ENCODE results near the gene DISC1.

GRCh38 chr1:232019026-232019340 lies 392.4 kb downstream of the DISC1 start:
- TF ChIP-seq CTCF (IDR thresholded peaks at IDR 0.05) (no peak), POLR2A (IDR thresholded peaks at IDR 0.05) (no peak)
